IMR-90 (cell line): Measurements from ENCODE around the gene CDH13. TPM values are rescaled to one million over a fixed set of nuclear protein-coding genes. Genes with fewer than 3 reads are reported as not detected.

ENCODE experiments used
- ATAC-seq: fragments of 200-7000 bp; cut with Tn5 transposase; 2 replicates; pipeline ENCODE4 v1.9.1; 2020; ENCODE audit warnings: low read depth, mild to moderate bottlenecking, moderate library complexity
- BruUV-seq: library from RNA; stranded (reverse); fragments of 400-500 nt; replicated peaks from 2 replicates; lab custom pipeline; 2021; lab: Mats Ljungman, UMichigan
- CTCF ChIA-PET: fragments of 300-600 bp; formaldehyde crosslinking; extraction: SDS; loops from one replicate; lab custom pipeline; 2021; ENCODE audit warnings: antibody characterized with exemption; lab: Yijun Ruan, JAX
- POLR2A ChIA-PET: fragments of 300-600 bp; sonication (Branson Sonifier 250); formaldehyde crosslinking; loops from one replicate; lab custom pipeline; 2022; ENCODE audit warnings: antibody characterized with exemption; ENCODE audit not compliant: unreplicated experiment; lab: Charles Lee
- DNase-seq: peaks from one replicate; pipeline ENCODE4 v3.0.0; 2013
- H2AFZ ChIP-seq: replicated peaks from 2 replicates; pipeline ENCODE3; 2013; ENCODE audit warnings: low read length, mild to moderate bottlenecking; ENCODE audit not compliant: poor library complexity
- H2AK5ac ChIP-seq: 2 replicates; pipeline ENCODE4 v1.6.1; 2013; ENCODE audit warnings: low read depth, low read length, inconsistent platforms
- H2AK9ac ChIP-seq: replicated peaks from 2 replicates; pipeline ENCODE3; 2013; ENCODE audit warnings: mild to moderate bottlenecking, low read depth, low read length, moderate library complexity; ENCODE audit not compliant: poor library complexity
- H2BK120ac ChIP-seq: 2 replicates; pipeline ENCODE4 v1.6.1; 2013; ENCODE audit warnings: low read depth, low read length, inconsistent platforms
- H2BK15ac ChIP-seq: 3 replicates; pipeline ENCODE4 v1.6.1; 2013; ENCODE audit warnings: low read depth, low read length, inconsistent platforms
- H2BK20ac ChIP-seq: 2 replicates; pipeline ENCODE4 v1.6.1; 2013; ENCODE audit warnings: low read depth, mild to moderate bottlenecking, inconsistent platforms, low read length, moderate library complexity
- H2BK5ac ChIP-seq: 2 replicates; pipeline ENCODE4 v1.6.1; 2013; ENCODE audit warnings: mild to moderate bottlenecking, low read depth, low read length, inconsistent platforms; ENCODE audit not compliant: poor library complexity, severe bottlenecking
- H3K14ac ChIP-seq: replicated peaks from 2 replicates; pipeline ENCODE4 v1.6.1; 2013; ENCODE audit warnings: low read depth, low read length, inconsistent platforms
- H3K18ac ChIP-seq: 2 replicates; pipeline ENCODE4 v1.6.1; 2013; ENCODE audit warnings: low read depth, low read length, control low read depth
- H3K23ac ChIP-seq: 2 replicates; pipeline ENCODE4 v1.6.1; 2013; ENCODE audit warnings: low read depth, low read length, inconsistent platforms
- H3K27ac ChIP-seq: 2 replicates; pipeline ENCODE4 v1.5.1; 2013; ENCODE audit warnings: mild to moderate bottlenecking, control low read depth, low read length; ENCODE audit not compliant: insufficient read depth
- H3K27me3 ChIP-seq: 2 replicates; pipeline ENCODE4 v1.6.1; 2013; ENCODE audit warnings: low read length; ENCODE audit not compliant: control insufficient read depth, insufficient read depth
- H3K36me3 ChIP-seq: 2 replicates; pipeline ENCODE4 v1.6.1; 2013; ENCODE audit warnings: low read length, mixed read lengths; ENCODE audit not compliant: control insufficient read depth, insufficient read depth
- H3K4ac ChIP-seq: 2 replicates; pipeline ENCODE4 v1.6.1; 2013; ENCODE audit warnings: low read depth, low read length, inconsistent platforms
- H3K4me1 ChIP-seq: 2 replicates; pipeline ENCODE4 v1.6.1; 2013; ENCODE audit warnings: low read length, mixed read lengths; ENCODE audit not compliant: control insufficient read depth, insufficient read depth
- H3K4me2 ChIP-seq: 2 replicates; pipeline ENCODE4 v1.6.1; 2013; ENCODE audit warnings: low read depth, mild to moderate bottlenecking, control low read depth, low read length, moderate library complexity
- H3K4me3 ChIP-seq: 2 replicates; pipeline ENCODE4 v1.5.1; 2013; ENCODE audit warnings: low read depth, mild to moderate bottlenecking, control low read depth, low read length, moderate library complexity; ENCODE audit not compliant: insufficient read depth
- H3K56ac ChIP-seq: 2 replicates; pipeline ENCODE4 v1.6.1; 2013; ENCODE audit warnings: low read length, inconsistent platforms; ENCODE audit not compliant: insufficient read depth; ENCODE audit errors: extremely low read depth
- H3K79me1 ChIP-seq, 2 experiments: 2 replicates each; pipeline ENCODE4 v1.6.1; 2013; ENCODE audit warnings: low read length in 2 of 2, inconsistent platforms in 1 of 2, low read depth in 1 of 2
- H3K9ac ChIP-seq: 2 replicates; pipeline ENCODE4 v1.6.1; 2013; ENCODE audit warnings: low read depth, low read length, control low read depth
- H3K9me1 ChIP-seq: 2 replicates; pipeline ENCODE4 v1.6.1; 2013; ENCODE audit warnings: low read length, inconsistent platforms; ENCODE audit not compliant: insufficient read depth
- H3K9me3 ChIP-seq: 2 replicates; pipeline ENCODE4 v1.6.1; 2013; ENCODE audit warnings: low read length; ENCODE audit not compliant: control insufficient read depth, insufficient read depth
- H4K20me1 ChIP-seq: 2 replicates; pipeline ENCODE4 v1.6.1; 2013; ENCODE audit warnings: low read length, inconsistent platforms; ENCODE audit not compliant: insufficient read depth
- H4K5ac ChIP-seq: 2 replicates; pipeline ENCODE4 v1.6.1; 2013; ENCODE audit warnings: mild to moderate bottlenecking, low read depth, low read length, control low read depth
- H4K8ac ChIP-seq, 2 experiments: 2 replicates each; pipeline ENCODE4 v1.6.1; 2013; ENCODE audit warnings: low read depth in 2 of 2, low read length in 2 of 2, control low read depth in 1 of 2, inconsistent platforms in 1 of 2
- H4K91ac ChIP-seq: 2 replicates; pipeline ENCODE4 v1.6.1; 2013; ENCODE audit warnings: low read depth, low read length, inconsistent platforms; ENCODE audit not compliant: insufficient read depth
- BHLHE40 ChIP-seq: fragments of 150-350 bp; IDR thresholded peaks from 2 replicates; pipeline ENCODE4 v1.6.1; 2016; ENCODE audit warnings: mild to moderate bottlenecking, low read depth, low read length
- CHD1 ChIP-seq: IDR thresholded peaks from 2 replicates; pipeline ENCODE4 v1.6.1; 2012; ENCODE audit warnings: low read depth, low read length, improper control_type of control experiment
- MAFK ChIP-seq: IDR thresholded peaks from 2 replicates; pipeline ENCODE4 v1.6.1; 2012; ENCODE audit warnings: low read depth, low read length, improper control_type of control experiment
- RFX5 ChIP-seq: IDR thresholded peaks from 2 replicates; pipeline ENCODE4 v1.8.0; 2012; ENCODE audit warnings: low read depth, mild to moderate bottlenecking, low read length, moderate library complexity
- USF2 ChIP-seq: fragments of 150-350 bp; IDR thresholded peaks from 2 replicates; pipeline ENCODE4 v1.6.1; 2017; ENCODE audit warnings: mild to moderate bottlenecking, antibody characterized with exemption, low read length, low read depth
- WGBS, 2 experiments: methylation state at CpG; one replicate each; pipeline versions ENCODE4 v1.1.5 to v1.1.7; 2013; ENCODE audit warnings: missing lambda C conversion rate in 2 of 2; ENCODE audit not compliant: insufficient read length in 1 of 2; ENCODE audit errors: extremely low coverage in 2 of 2; 5-methylcytosine and 5-hydroxymethylcytosine counted together
- dilution Hi-C: fragments of 300-500 bp; cut with HindIII; formaldehyde crosslinking; loops from one replicate; pipeline ENCODE4 v1.14.3; 2018; ENCODE audit warnings: low sequenced_read_pairs; ENCODE audit not compliant: unreplicated experiment
- in situ Hi-C: fragments of 300-500 bp; cut with MboI; formaldehyde crosslinking; loops from 3 replicates; pipeline ENCODE4 v1.14.3; 2019; ENCODE audit warnings: low sequenced_read_pairs, inconsistent platforms, mixed read lengths
- intact Hi-C: fragments of 100-400 bp; cut with micrococcal nuclease; formaldehyde crosslinking; loops from 2 replicates; pipeline ENCODE4 v1.10.0; 2022
- polyA plus RNA-seq, 3 experiments: library from polyadenylated mRNA; depleted of rRNA; stranded (reverse); fragments of >200 nt; gene quantifications; 2 replicates each; pipeline ENCODE4 v1.2.3, GENCODE V29; 2012; ENCODE audit warnings: low replicate concordance in 1 of 3
- total RNA-seq: library from RNA; depleted of rRNA; stranded (reverse); fragments of >200 nt; gene quantifications from 2 replicates; pipeline ENCODE4 v1.2.3, GENCODE V29; 2012

CDH13 gene
- total and polyA plus RNA-seq, 2 of the 4 experiments (the other 2 are of a cell fraction), result 61.6 to 74.7 TPM

- CTCF ChIA-PET, result interaction anchor here (0.6 to 1.2 kb wide), 2 partner anchors 16 to 449 kb away, joined by 3 to 4 read pairs; no protein-coding TSS in a partner anchor
- Histone ChIP-seq H3K27me3 (no peaks in the 10 kb centered on the region), H3K18ac (no peak overlapping the region), H3K36me3 (no peaks in the 10 kb centered on the region), H2BK120ac (no peak overlapping the region), H3K9me3 (no peaks in the 10 kb centered on the region), H3K14ac (no peak overlapping the region), H2BK20ac (no peak overlapping the region), H2AK5ac (no peak overlapping the region), H3K4me3 (no peak overlapping the region), H2BK5ac (no peak overlapping the region), H3K4ac (no peak overlapping the region), H3K9me1 (peaks cover 3% of the 10 kb centered on the region; the same call in 1 of the 2 replicates), H3K4me1 (no peaks in the 10 kb centered on the region), H3K56ac (no peak overlapping the region), H2AFZ (no peak overlapping the region), H2AK9ac (no peak overlapping the region), H2BK15ac (no peak overlapping the region), H4K20me1 (no peaks in the 10 kb centered on the region; the same call in 1 of the 2 replicates), H3K23ac (no peak overlapping the region), H3K9ac (no peak overlapping the region), H4K8ac (no peak overlapping the region), H3K79me1 (no peaks in the 10 kb centered on the region), H4K91ac (no peak overlapping the region), H4K5ac (no peak overlapping the region), H3K4me2 (no peak overlapping the region), H3K27ac (no peak overlapping the region)
- DNase-seq (no peak), ATAC-seq (no peak)
- in situ Hi-C loops, result loop anchor here (25.0 kb wide), 2 partner anchors 825 to 1175 kb away; no protein-coding TSS in a partner anchor
- BruUV-seq, result no TSS peak
- intact Hi-C loops, result no loop called here
- WGBS, 2 experiments, result no CpG with 5 or more reads among the region's 7 CpGs
- POLR2A ChIA-PET, result no interaction called here
- dilution Hi-C loops, result no loop called here
- no peak for TF ChIP-seq RFX5
- TF ChIP-seq CHD1, result no peak
- TF ChIP-seq BHLHE40, result no peak
- TF ChIP-seq MAFK, result no peak
- TF ChIP-seq USF2, result no peak
Observed at GRCh38 chr16:83437036-83437435, 810.3 kb downstream of the CDH13 start.
